ENCODE measurements around the gene RBMS3.
"Not testable (repeated sequence)": the region's sequence is repeated elsewhere in the genome, so short reads cannot be mapped to it uniquely, and the experiment has no call there.

RBMS3 gene

DNA sequence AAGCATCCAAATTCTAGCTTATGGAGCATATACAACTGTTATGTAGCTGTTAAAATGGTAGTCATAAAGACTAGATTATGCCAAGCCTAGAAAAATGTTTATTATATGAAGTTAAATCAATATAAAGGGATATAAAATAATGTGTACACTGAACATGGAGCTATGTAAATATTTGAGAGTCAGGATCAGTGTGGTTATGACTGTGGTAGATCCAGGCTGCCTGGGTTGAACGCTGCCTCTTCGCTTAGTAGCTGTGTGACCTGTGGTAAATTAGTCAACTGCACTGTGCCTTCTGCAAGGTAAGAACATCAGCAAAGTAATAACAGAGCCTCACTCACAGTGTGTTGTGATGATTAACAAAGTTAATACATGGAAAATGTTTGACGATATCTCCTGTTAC lies 212.2 kb downstream of the RBMS3 start:
- DNase-seq = no peak

DNA sequence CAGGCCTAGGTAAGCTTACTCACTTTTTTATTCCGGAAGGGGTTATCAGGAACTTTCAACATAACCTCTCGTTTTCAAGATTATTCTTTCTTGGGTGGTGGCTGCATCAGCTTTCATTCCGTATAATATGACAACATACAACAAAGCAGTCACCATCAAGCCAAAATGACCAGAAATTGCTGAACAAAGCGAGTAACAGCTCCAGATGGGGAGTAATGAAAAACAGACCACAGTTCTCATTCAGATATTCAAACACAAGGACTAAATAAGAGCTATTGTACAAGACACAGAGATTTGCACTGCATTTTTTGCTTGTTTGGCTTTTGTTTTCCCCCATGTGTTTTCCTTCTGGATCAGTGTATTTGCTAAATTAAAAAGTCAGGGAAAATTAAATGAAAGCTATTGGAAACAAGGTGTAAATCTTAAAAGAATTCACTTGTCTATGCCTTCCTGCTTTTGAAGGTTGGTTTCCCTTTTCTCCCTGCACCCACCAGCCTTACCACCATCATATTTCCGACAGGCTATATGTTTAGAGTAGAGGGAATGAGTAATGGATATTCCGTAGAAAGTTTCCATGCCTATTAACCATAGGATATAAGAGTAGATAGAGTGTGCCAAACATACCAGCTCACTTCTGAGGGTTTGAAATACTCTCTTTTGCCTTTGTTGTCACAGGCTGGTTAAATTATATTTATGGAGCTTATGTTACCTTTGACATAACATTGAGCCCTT lies 213.6 kb downstream of the RBMS3 start:
- DNase-seq = no peak

GRCh38 chr3:29497282-29497681 lies 216.4 kb downstream of the RBMS3 start:
- DNase-seq = no peak

GRCh38 chr3:29502771-29503170 lies 221.9 kb downstream of the RBMS3 start:
- no peak for DNase-seq

- DNase-seq = no peak
Observed at GRCh38 chr3:29503314-29503713, 222.4 kb downstream of the RBMS3 start.

DNA sequence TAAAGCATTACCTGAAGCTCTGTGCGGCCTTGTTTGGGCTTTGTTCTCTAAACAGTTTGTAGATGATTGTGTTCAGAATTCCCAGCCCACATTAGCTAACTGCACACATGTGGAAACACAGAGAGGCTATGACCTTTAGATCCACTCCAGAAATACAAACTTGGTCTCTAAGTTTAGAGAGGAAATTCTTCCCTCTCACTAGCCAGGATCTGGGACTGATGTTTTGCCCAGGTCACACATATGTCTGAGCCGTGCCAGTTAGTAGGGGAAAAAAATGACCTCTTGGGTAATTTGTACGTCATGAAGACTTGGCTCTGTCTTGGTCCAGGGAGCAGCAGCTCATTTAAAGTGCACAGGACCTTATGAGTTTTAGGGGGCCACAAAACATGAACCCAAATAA lies 223.1 kb downstream of the RBMS3 start:
- DNase-seq = no peak

GRCh38 chr3:29506502-29506901 lies 225.6 kb downstream of the RBMS3 start:
- no peak for DNase-seq

DNA sequence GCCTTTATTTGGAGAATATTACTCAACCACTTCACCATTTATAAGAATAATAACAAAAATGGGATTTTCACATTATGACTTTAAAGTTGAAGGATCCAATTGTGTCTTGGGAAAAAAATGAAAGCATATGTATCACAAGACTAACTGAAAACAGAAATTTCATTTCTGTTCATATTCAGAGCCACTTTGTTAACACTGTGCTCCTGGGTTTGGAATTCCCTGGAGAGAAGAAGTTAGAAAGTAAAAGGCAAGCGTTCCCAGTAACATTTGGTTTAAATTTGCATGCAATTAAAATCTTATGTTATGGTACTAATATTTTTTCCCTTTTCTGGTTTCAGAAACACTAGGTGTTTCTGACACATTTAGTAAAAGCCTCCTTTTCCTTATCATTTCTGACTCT lies 230.8 kb downstream of the RBMS3 start:
- DNase-seq = no peak

DNA sequence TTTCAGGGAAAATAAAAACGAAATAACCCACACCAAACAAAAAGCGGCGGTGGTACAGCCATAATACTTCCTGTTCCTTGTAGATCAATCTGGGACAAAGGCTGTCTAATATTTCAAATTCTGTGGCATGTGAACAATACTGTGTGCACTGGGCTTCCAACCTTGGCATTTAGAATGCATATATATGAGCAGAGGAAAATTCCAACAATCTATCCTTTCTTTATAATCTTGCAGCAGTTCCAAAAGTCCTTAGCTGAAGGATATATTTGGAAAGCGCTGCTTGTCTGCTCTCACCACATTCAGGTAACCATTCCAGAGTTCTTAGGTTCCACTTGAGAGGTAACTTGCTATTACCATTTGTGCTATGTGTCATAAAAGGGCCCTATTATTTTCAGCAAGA lies 231.8 kb downstream of the RBMS3 start:
- no peak for DNase-seq

- no peak for DNase-seq
Observed at GRCh38 chr3:29513236-29513635, 232.4 kb downstream of the RBMS3 start.

- DNase-seq = no peak
Observed at GRCh38 chr3:29514170-29514569, 233.3 kb downstream of the RBMS3 start.

DNA sequence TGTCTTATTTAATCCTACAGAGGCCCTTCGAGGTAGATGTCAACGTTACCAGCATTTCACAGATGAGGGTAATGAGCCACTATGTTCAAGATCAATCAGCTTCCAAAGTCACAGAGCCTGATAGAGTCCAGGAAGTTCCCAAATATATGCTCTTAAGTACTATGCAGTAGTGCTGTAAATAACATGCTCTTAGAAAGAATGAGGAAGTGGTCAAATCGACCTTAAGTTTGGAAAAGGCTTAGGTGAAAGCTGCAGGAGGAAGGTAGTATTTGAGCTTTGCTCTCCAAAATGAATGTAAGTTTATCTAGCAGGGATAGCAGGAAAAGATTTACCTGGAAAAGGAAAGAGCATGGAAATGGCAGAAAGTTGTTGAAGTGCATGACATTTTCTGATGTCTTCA lies 234.0 kb downstream of the RBMS3 start:
- DNase-seq = no peak

DNA sequence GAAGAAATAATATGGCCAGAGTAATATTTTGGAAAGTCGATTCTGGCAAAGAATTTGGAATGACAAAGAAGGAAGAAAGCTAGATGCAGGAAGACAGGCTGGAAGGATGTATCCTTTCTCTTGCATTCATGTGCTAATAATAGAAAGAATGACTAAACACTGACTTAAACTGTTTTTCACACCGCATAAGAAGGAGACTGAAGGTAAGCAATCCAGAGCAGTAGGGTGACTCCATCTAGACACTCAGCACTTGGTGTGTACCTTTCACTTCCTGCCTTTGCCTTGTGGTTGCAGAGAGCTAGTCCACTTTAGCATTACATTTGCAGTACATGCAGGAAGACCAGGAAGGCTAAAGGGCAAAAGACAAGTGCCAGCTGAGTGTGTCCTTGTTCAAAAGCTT lies 234.6 kb downstream of the RBMS3 start:
- DNase-seq = no peak

- no peak for DNase-seq
Observed at GRCh38 chr3:29516164-29516563, 235.3 kb downstream of the RBMS3 start.

DNA sequence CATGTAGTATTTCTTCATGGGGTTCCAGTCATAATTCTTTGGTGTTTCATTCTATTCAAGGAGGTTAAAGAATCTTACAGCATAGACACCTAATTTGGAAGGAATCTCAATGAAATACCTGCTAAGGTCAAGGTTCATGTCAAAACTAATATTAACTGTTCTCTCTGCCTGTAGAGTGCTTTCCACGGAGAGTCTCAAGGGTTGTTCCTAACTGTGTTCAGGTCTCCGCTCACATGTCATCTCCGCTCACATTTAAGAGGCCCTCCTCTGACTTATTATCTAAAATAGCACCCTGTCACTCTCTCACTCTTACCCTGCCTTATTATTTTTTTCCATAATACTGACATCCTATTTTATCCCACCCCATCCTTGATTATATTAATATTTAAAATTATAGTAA lies 239.9 kb downstream of the RBMS3 start:
- DNase-seq = no peak

DNA sequence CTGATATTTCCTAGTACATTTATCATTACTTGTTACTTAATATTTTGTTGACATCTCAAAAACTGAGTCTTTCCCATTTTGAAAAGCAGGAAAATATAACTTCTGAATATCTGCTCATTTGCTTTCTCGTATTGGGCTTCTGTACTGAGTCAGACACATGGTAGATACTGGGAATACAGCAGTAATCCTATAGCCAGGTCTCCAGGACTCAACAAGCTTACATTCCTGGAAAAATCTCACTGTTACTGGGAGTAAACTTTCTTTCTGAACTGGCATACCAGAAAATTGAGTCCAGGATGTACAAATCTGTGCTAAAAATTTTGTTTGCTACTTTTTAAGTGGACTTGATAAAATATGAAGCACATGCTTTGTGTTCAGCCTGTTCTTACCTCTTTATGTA lies 240.4 kb downstream of the RBMS3 start:
- DNase-seq = no peak

- no peak for DNase-seq
Observed at GRCh38 chr3:29521751-29522150, 240.9 kb downstream of the RBMS3 start.

DNA sequence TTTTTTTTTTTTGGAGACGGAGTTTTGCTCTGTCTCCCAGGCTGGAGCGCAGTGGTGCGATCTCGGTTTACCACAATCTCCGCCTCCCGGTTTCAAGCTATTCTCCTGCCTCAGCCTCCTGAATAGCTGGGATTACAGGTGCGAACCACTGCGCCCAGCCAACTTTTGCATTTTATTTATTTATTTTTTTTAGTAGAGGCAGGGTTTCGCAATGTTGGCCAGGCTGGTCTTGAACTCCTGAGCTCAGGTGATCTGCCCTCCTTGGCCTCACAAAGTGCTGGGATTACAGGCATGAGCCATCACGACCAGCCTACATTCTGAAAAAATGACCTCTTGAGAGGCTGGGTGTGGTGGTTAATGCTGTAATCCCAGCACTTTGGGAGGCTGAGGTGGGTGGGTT lies 243.6 kb downstream of the RBMS3 start:
- DNase-seq = not testable (repeated sequence)

- no peak for DNase-seq
Observed at GRCh38 chr3:29525254-29525881, 244.5 kb downstream of the RBMS3 start.

GRCh38 chr3:29527246-29527645 lies 246.4 kb downstream of the RBMS3 start:
- no peak for DNase-seq

DNA sequence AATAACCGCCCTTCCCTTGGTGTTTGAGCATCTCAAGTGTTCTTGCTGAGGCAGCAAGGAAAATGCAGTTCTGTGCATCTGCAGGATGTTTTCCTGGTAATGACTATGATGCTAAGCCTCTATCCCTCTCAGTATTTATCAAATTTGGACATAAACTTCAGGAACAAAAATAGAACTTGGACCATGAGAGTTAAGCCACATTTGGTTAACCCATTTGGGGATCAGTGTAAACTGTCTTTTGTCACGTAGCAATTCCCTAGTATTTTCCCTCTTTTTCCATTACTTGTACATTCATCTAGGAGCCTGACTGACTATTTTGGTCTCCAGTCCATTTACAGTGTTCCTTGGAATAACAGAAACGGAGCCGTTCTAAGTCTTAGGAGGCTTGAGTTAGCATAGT lies 250.8 kb downstream of the RBMS3 start:
- no peak for DNase-seq

- DNase-seq = no peak
Observed at GRCh38 chr3:29532473-29532872, 251.6 kb downstream of the RBMS3 start.

DNA sequence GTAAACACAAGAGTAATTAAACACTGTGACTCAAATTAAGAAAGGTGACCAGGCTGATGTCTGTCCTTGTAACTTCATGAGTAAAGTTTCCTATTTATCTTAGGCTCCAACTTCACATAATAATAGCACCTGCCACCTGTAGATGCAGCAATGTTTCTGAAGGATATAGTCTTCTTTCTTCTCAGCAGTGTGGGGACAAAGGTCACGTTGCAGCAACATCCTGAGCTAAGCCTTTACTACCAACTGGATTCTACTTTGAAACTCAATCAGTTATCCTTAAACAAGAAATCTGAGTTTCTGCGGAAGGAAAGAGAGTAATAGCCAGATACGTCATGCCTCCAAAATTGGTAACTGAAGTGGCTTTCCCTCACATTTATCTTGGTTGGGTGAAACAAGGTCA lies 253.1 kb downstream of the RBMS3 start:
- DNase-seq = no peak

DNA sequence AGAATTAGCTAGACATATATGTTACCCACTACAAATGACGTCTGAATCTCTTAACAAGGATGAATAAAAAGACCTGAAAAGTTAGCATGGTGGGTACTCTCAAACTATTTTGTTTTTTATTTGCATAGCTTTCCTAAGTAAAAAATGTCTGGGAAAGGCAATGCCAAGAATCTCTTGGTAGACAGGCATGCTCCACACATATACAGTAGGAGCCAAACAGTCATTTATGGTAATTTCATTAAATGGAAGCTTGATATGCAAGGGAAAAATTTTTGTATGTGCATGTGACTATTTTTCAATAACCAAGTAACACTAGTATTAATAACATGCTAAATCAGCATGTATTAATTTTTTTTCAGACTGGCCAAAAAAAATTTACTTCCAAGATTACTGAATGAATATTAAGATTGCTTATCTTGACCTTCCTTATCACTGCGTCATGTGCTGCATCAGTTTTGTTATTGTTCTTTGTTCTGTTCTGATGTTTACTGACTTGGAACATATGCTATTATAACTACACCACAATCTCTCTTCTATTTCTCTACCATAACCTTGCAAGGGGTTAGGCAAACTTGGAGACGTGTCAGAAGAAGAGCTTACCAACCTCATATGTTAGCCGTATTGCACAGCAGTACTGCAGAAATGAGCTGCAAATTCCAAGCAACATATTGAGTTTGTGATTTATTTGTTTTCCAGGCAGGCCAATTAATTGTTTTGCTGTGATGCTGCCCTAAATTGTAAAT lies 255.3 kb downstream of the RBMS3 start:
- DNase-seq = no peak

Measured in SIG-M5 (cell line).